GM12865 (cell line): ENCODE measurements around the gene FAM107B.

ENCODE experiments used
- DNase-seq: peaks from one replicate; pipeline ENCODE4 v3.0.0; 2010; ENCODE audit warnings: low read depth
- H3K4me3 ChIP-seq: 2 replicates; pipeline ENCODE4 v1.5.1; 2011; ENCODE audit warnings: mild to moderate bottlenecking, low read depth, low read length, control low read depth
- CTCF ChIP-seq: IDR thresholded peaks from 2 replicates; pipeline ENCODE4 v1.5.1; 2011; ENCODE audit warnings: low read length, control low read depth, low read depth, inconsistent platforms; ENCODE audit not compliant: insufficient read depth; ENCODE audit errors: missing control alignments

Gene FAM107B

GRCh38 chr10:14557567-14557966, 217.1 kb downstream of the FAM107B start:
- TF ChIP-seq CTCF = no peak
- H3K4me3 ChIP-seq = no peak overlapping the region
- no peak for DNase-seq

- TF ChIP-seq CTCF = peak; percentile 56
- no peak overlapping the region for H3K4me3 ChIP-seq
- peak; percentile 90 for DNase-seq
Observed at GRCh38 chr10:14556285-14556956, 218.3 kb downstream of the FAM107B start.

GRCh38 chr10:14555807-14556206, 218.9 kb downstream of the FAM107B start:
- no peak overlapping the region for H3K4me3 ChIP-seq
- DNase-seq = peak; percentile 38
- no peak for TF ChIP-seq CTCF

- no peak for TF ChIP-seq CTCF
- DNase-seq = peak; percentile 47
- no peak overlapping the region for H3K4me3 ChIP-seq
Observed at GRCh38 chr10:14554491-14555205, 220.0 kb downstream of the FAM107B start.

GRCh38 chr10:14554091-14554490, 220.6 kb downstream of the FAM107B start:
- no peak overlapping the region for H3K4me3 ChIP-seq
- TF ChIP-seq CTCF = no peak
- no peak for DNase-seq

- no peak for TF ChIP-seq CTCF
- peak; percentile 61 for DNase-seq
Observed at GRCh38 chr10:14553448-14553847, 221.2 kb downstream of the FAM107B start.

More at GRCh38 chr10:14553448-14553847, 221.2 kb downstream of the FAM107B start:
- H3K4me3 ChIP-seq = no peak overlapping the region
